HG03460 (cell line): ENCODE data around the gene CD151.

Source experiments
- ATAC-seq: cut with Tn5 transposase; IDR thresholded peaks from one replicate; pipeline ENCODE4 v1.9.1; 2021; ENCODE audit not compliant: unreplicated experiment

CD151 gene

DNA sequence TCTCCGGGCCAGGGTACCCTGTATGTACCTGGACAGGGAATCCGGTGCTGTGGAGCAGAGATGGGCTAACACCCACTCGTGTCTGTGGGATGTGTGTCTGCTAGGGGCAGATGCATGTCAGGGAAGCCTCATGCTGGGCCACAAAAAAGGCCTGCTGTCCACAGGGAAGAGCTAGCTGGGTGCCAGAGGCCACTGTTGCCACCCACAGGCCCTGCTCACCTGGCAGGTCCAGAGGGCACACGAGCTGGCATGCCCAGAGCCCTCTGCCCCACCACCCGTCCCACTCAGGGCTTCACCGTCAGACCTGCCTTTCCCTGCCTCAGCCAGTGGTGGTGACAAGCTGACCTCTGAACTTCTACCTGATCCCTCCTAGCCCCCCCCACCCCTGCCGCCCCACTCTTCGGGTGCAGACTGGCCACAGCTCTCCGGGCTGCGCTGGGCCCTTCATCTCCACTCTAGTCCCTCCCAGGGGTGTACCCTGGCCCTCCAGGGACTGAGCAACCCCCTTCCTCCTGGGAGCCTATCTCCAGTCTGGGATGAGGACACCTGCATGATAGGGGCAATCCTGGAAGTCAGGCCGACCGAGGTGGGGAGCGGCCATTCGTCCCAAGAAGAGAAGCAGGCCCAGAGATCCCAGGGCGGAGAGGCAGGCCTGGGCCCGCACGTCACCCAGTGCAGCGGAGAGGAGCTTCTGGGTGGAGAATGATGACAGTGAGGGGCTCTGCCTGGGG is 36.0 kb upstream of the CD151 start:
- no peak for ATAC-seq

DNA sequence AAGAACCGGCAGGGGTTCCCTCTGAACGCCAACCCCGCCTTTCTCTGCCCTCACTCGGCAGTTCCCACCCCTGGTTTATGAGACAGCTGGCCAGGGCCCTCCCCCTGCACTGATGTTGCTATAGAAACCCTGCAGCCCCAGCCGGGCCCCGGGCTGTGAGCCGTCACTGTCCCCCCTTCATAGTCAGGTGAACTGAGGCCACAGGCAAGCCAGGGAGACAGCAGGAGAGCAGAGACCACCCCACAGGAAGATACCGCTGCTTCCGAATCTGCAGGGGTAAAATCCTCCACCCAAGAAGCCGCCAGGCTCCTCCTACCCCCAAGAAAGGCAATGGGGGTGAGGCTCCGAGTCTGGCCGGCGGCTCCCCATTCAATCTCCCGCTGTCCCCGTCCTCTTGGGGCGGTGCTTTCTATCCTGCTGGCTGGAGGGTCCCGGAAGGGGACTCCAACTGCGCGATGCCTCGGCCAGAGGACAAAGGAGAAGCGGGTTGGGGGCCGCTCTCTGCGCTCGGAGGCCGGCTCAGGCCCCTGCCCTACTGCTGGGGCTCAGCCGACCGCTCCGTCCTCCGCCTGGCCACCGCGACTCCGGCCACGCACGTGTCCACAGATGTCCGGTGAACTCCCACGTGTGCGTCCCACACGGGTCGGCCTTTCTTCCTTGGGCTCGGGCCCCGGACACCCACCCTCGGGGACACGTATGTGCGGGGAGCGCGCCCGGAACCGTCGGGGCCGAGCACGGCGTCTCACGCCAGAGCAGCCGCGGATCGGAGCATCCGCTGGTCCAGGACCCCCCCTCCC is 35.3 kb upstream of the CD151 start:
- ATAC-seq = peak; percentile 38

DNA sequence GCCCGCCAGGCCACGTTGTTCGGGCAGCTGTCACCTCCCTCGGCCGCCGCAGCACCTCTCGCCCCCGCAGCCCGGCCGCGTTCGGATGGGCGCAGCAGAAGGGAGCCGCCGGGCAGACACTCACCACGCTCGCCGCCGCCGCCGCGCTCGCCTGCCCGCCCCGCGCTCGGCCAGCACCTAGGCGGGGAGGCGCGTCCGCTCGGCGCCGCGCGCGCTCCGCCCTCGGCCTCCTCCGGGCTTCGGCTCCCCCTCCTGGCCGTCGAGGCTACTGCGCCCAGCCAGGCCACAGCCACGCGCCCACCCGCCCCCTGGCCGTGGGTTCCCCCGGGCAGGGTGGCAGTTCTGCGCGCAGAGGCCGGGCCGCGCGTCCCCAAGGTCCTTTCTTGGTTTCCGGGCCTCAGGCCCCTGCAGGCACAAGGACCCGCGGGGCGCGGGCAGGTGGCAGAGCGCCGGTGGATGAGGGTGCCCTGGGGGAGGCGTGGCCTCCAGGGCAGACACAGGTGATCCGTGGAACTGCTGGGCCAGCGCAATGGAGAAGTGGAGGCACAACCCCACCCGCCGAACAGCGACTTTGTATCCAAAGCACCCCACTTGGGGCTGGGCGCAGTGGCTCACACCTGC is 34.5 kb upstream of the CD151 start, which contains the start of gene SLC25A22:
SLC25A22 (minus strand) TSS at position 189 of the 621 bp plus-strand sequence. CDS start 3,275 bp downstream, outside the sequence.
- ATAC-seq = peak; percentile 50

DNA sequence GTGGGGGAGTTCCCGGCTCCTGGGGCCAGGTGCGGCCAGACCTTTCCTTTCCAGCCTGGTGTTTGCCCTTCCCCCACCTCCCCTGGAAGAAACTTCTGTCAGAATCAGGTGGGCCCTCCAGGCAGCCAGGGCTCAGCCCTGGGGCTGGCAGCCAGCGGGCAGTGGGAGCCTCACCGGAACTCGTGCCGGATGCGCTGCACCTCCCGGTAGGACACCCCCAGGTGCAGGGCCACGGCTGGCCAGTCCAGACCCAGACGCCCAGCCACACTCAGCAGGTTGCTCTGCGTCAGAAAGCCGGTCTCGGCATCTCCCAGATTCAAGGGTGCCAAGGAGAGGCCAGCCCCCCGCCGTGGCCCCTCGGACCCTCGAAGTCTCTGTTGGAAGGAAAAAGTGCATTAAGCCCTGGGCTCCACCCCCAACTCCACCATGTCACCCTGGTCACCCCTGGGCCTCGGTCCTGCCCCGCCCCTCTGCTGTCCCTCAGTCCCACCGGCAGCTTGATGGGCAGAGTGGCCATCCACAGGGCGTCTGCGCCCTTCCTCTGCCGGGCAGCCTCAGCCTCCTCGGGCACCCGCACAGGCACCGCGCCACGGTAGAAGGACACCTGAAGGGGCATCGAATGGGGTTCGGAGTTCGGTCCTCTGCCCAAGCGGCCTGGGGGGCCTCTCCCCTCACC is 33.0 kb upstream of the CD151 start:
- no peak for ATAC-seq

DNA sequence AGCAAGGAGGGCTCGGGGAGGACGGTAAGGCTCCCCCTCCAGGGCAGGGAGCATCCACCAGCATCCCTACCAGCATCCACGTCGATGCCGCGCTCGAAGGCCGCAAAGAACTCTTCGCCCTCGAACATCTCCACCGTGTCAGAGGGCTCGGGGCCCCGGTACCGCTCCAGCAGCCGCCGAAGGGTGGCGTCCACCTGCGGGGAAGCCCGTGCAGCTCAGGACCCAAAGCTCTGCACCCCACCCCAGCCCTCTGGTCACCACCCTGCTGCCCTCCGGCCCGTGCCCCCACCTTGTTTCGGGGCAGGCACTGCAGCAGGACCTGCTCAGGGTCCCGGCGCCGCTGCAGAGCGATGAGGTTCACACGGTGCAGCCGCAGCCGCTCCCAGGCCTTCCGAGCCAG is 32.3 kb upstream of the CD151 start:
- no peak for ATAC-seq

DNA sequence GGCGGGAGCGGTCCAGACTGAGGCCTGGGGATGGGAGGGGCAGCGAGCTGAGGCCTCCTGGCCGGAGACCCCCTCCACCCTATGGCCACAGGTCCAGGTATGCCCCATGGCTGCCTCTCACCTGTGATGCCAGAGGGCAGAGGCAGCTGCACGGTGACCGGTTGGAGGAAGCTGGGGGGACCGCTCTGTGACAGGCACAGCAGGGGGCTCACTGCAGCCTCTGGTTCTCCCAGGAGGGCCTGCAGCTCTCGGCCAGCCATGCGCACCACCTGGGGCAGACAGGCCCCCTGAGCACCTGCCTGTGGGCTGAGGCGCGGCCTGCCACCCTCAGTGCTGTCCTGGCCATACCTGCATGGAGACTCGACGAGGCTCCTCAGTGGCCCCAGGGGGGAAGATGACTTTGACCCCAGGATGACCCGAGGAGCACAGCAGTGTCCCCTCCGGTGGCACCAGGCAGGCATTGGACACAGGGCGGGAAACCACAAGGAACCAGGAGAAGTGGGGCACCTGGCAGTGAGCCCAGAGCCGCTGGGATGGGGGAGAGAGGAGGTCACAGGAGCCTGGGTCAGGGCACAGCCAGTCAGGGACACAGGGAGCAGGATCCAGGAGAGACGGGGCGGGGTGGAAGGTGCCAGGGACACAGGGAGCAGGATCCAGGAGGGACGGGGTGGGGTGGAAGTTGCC is 31.5 kb upstream of the CD151 start:
- ATAC-seq = no peak

DNA sequence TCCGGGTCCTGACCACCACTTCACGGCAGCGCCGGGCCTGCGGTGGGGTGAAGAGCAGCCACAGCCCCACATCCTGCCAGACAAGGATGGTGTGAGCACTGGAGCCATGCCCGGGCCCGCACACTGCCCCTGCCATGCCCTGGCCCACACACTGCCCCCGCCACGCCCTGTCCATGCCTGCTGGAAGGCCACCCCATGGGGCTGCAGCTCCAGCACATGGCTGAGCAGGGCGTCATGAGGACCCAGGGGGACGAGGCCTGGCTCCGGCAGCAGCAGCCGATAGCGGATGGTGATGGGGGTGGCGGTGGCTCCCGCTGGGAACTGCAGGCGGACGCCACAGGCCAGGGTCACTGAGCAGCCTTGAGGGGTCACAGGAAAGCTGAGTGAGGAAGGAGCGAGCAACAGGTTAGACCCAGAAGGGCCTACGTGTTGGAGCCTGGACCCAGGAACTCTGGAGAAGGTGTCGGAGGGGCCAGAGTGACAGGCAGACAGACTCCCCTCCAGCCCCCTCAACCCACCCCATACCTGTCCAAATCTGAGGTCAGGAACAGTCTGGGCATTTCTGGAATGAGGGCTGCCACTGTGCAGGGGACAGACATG is 30.6 kb upstream of the CD151 start:
- ATAC-seq = no peak

DNA sequence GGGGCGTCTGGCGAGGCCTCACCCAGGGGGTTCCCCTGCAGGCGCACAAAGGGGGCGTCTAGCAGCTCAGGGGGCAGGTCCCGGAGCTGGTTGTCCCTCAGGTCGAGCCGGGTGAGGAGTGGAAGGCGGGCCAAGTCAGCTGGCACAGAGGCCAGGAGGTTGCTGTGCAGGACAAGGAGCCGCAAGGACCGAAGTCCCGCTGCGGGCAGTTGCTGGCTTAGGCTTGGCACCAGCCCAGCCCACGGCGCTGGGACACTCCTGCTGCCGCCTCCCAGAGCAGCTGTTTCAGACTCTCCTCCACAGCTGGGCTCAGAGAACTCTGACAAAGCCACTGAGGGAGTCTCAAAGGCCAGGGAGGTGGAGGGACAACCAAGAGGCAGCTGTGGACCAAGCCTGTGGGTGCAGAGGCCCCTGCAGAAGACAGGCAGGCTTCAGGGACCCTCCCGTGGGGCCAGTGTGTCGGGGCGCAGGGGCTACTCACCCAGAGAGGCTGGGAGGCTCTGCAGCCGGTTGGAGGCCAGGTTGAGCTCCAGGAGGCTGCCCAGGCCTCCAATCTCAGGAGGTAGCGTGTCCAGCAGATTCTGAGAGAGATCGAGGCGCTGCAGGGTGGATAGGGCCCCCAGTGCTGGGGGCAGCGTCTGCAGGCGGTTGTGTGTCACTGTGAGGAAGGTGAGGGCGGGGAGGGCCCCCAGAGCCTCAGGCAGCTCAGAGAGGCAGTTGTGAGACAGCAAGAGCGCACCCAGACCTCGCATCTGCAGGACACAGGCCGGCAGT is 29.9 kb upstream of the CD151 start:
- no peak for ATAC-seq

DNA sequence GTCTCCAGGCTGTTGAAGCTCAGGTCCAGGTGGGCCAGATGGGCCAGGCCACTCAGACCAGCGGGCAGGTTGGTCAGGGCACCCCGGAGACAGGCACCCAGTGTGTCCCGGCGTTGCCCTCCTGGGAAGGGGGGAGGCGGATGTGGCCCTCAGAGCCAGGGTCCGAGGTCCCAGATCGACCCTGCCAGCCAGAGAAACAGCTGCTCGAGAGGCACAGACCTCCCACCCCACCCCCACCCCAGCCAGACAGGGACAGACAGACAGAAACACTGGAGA is 29.3 kb upstream of the CD151 start:
- no peak for ATAC-seq

DNA sequence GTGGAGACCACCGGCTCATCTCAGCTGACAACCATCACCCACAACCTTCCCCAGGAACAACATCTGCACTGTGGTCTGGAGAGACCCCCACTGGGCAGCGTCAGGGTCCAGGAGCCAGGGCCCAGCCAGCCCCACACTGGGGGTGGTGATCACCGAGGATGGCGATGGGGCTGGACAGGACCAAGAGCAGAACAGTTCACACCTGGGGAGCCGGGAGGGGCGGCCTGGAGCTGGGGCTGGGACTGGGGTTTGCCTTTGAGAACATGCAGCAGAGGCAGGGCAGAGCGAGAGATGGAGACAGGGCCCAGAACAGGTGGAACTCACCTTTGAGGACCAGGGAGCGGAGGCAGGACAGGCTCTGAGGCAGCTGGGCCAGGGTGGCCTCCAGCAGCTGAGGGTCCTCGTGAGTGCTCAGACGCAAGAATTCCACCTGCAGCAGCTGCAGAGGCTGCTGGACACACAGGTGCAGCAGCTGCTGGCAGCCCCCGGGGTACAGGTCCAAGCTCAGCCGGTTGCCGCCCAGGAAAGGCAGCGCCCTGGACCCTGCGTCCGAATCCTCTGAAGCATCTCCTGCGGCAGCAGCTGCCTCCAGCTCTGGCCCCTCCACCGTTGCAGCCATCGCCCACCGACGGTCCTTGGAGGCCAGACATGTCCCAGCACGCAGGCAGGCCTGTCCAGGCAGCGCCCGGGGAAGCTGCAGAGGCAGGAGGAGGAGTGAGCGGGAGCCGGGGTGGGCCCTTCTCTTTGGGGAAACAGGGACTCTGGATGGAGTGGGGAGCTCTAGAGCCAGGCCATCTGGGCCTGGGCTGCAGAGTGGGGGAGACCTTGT is 28.8 kb upstream of the CD151 start:
- no peak for ATAC-seq

DNA sequence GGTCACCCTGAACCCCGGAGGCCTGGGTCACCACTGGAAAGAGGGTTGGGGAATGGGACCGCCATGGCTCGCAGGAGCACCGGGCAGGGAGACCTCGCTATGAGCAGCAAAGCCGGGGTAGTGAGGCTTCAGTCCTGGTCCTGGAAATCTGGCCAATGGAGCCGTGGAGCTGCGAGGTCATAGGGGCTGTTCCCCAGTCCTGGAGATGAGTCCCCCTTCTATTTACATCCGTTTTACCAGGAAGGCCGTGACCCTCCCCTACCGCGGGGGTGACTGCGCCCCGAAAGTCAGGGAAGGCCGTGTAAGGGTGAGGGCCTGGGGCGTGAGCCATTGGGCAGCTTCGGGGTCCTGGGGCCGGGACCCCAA is 28.2 kb upstream of the CD151 start:
- no peak for ATAC-seq

DNA sequence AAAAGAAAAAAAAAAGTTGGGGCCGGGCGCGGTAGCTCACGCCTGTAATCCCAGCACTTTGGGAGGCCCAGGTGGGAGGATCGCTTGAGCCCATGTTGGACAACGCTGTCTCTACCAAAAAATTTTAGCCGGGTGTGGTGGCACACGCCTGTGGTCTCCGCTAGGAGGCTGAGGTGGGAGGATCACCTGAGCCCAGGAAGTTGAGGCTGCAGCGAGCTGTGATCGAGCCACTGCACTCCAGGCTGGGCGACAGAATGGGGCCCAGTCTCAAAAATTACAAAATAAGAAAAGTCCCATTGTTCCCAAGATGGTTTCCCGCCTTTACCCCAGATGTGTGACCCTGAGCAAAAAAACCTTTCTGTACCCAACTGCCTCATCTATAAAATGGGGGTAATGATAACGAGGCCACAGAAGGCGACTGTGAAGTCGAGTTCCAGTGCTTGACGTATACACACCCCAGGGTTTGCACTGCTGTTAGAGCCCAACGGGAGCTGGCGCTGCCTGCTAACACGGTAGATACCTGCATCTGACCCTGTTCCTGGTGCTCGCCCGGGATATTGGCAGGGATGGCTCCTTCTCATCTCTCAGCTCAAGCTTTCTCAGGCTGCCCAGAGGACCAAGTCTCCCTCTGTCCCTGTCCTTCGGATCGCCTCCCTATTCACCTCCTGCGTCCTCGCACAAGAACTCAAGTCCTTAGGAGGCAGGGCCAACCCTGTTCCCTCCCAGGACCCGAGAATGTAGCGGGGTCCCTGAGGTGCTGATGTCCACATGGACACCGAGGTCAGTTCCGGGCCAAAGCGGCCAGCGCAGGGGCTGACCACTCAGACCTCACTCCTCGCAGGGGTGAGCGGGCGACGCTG is 24.1 kb upstream of the CD151 start:
- ATAC-seq = no peak

DNA sequence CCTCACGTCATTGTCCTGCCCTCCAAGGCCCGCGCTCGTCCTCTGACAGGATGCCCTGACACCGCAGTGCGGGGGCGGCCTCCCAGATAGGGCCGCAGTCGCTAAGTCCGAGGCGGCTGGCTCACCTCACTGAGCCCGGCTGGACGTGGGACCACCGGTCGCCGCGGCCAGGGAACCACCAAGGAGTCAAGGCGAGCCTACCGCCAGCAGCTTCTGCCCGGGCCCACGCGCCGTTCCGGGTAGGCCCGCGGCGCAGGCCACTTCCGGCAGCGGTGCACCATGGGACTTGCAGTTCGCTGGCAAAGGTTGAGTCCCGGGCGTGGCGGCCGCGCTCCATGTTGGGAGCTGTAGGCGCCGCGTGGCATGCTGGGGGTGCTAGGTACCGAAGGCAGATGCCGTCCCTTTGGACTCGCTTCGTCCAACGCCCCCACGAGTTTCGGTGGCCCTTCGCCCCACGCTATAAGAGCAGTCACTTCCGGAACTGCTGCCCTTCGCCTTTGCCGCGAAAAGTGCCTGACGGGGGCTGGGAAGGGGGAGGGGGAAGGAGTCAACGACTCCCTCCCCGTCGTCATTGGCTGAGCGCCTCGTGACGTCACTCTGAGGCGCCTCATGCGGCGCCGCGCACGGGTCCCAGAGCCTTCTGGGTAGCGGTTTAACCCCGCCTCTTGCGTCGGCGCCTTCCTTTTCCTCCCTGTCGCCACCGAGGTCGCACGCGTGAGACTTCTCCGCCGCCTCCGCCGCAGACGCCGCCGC is 23.3 kb upstream of the CD151 start, which contains the start of gene RPLP2:
RPLP2 (plus strand) TSS at position 681 of the 753 bp plus-strand sequence. CDS start 268 bp downstream, outside the sequence.
- peak; percentile 68 for ATAC-seq

DNA sequence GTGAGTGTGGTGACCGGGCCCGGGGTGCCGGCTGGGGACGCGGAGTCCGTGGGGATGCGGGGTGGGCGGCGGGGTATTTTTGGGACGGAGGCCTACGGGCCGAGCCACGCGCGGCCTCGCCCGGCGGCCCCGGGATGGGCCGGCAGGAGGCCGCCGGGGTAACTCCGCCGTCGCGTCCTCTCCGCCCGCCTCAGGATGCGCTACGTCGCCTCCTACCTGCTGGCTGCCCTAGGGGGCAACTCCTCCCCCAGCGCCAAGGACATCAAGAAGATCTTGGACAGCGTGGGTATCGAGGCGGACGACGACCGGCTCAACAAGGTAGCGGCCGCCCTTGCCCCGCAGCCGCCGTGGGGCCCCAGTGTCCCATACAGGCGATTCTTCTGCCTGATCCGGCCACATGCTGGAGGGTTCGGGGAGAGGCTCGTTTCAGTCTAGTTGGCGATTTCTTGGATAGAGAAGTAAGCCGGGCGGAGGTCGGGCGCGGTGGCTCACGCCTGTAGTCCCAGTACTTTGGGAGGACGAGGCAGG is 22.6 kb upstream of the CD151 start:
- no peak for ATAC-seq

DNA sequence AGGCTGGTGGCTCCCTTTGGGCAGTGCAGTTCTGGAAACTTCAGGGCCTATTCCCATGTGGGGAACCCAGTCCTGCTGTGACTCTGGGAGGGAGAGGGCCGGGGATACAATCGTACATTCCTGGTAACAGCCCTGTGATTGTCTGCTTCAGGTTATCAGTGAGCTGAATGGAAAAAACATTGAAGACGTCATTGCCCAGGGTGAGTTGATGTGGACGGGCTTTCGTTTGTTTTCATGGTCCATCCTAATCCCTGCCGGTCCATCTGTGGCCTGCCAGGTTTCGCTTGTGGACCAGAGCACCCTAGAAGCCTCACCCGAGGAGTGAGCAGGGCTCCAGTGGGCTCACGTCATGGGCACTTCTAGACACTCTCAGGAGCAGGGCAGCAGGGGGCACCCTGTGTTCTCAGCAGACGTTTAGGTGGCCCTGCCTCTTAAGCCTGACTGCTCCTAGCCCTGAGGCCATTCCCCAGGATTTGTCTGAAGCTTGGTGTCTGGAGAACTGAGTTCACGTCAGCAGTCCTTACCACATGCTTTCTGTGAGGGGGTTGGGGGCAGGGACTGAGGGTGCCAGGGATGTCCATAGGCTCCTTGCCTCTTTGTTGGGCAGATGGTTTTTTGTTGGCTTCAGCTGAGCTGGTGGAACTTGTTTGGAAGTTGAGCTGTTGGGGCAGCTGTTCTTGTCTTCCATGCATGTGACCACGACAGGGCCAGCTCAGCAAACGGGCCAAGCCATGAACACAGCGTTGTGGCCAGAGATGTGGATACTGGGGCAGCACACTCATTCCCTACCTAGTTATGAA is 21.1 kb upstream of the CD151 start:
- ATAC-seq = no peak

DNA sequence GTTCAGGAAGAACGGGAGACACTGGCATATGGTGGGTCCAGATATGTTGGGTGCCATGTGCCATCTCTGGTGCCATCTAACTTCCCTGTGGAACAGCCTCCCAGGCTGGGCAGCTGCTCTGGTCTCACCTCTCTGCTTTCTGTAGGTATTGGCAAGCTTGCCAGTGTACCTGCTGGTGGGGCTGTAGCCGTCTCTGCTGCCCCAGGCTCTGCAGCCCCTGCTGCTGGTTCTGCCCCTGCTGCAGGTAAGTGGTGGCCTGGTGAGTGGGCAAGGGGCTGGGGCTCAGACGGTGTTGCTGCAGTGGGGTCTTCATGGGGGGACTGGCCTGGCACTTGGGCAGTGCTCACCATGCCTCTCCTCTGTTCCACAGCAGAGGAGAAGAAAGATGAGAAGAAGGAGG is 20.4 kb upstream of the CD151 start:
- no peak for ATAC-seq
